MM.1S (cell line): ENCODE measurements around the gene CYP2S1.

ENCODE experiments used
- CTCF ChIP-seq: fragments of 300-600 bp; sonication (generic); IDR thresholded peaks from 2 replicates; pipeline ENCODE4 v1.5.1; 2016; ENCODE audit warnings: antibody characterized with exemption, low read length, mixed read lengths
- EZH2phosphoT487 ChIP-seq: fragments of 300-600 bp; sonication (generic); IDR thresholded peaks from 2 replicates; pipeline ENCODE4 v1.6.1; 2018; ENCODE audit warnings: antibody characterized with exemption, low read length

- no peak for TF ChIP-seq CTCF
- no peak for TF ChIP-seq EZH2phosphoT487
These were observed 28.6 kb downstream of the CYP2S1 start for GRCh38 chr19:41221514-41222205.
